Activated T-helper 2 cell treated with anti-CD3 and anti-CD28 coated beads, Interferon-gamma antibody, Interleukin-2, Interleukin-4, amounts not matched to agents 10 μg/mL and 5 μg/mL and 100 μg/mL, durations not matched to agents 14 hours and 24 hours and 36 hours (primary cell): ENCODE data around the gene GDPD4. TPM values are rescaled to one million over a fixed set of nuclear protein-coding genes. Genes with fewer than 3 reads are reported as not detected.
"Not testable (repeated sequence)": the region's sequence is repeated elsewhere in the genome, so short reads cannot be mapped to it uniquely, and the experiment has no call there.

Source experiments
- DNase-seq: peaks from one replicate; pipeline ENCODE4 v3.0.0; 2021; ENCODE audit warnings: low spot score
- H3K27ac Mint-ChIP-seq: one replicate; pipeline ENCODE4 v1.8.0; 2021; ENCODE audit warnings: mixed read lengths
- H3K27me3 Mint-ChIP-seq: one replicate; pipeline ENCODE4 v1.8.0; 2021; ENCODE audit warnings: low read depth, mixed read lengths
- H3K36me3 Mint-ChIP-seq: one replicate; pipeline ENCODE4 v1.8.0; 2021; ENCODE audit warnings: low read depth, mixed read lengths
- H3K4me1 Mint-ChIP-seq: one replicate; pipeline ENCODE4 v1.8.0; 2021; ENCODE audit warnings: low read depth, mixed read lengths
- H3K4me3 Mint-ChIP-seq: one replicate; pipeline ENCODE4 v1.8.0; 2021; ENCODE audit warnings: low read depth, mild to moderate bottlenecking, moderate library complexity, mixed read lengths
- H3K9me3 Mint-ChIP-seq: one replicate; pipeline ENCODE4 v1.8.0; 2021; ENCODE audit warnings: mixed read lengths
- intact Hi-C: fragments of 100-400 bp; cut with micrococcal nuclease; formaldehyde crosslinking; loops from one replicate; pipeline ENCODE4 v1.15.1; 2023
- total RNA-seq: library from RNA; stranded (reverse); gene quantifications from 2 replicates; pipeline ENCODE4 v1.2.3, GENCODE V29; 2022

The GDPD4 gene
- total RNA-seq, 1 donor from 2014 or later, result not detected

GRCh38 chr11:77316733-77317342 is 15.4 kb upstream of the GDPD4 start:
- no peaks in the 10 kb centered on the region for H3K36me3 Mint-ChIP-seq
- no peak for DNase-seq
- no peaks in the 10 kb centered on the region for H3K4me1 Mint-ChIP-seq
- peaks cover 6% of the 10 kb centered on the region for H3K27me3 Mint-ChIP-seq
- H3K27ac Mint-ChIP-seq, result no peak overlapping the region
- H3K4me3 Mint-ChIP-seq, result no peak overlapping the region
- intact Hi-C loops, result no loop called here
- H3K9me3 Mint-ChIP-seq, result no peaks in the 10 kb centered on the region

- H3K4me3 Mint-ChIP-seq, result no peak overlapping the region
- peaks cover 4% of the 10 kb centered on the region for H3K4me1 Mint-ChIP-seq
- no peaks in the 10 kb centered on the region for H3K9me3 Mint-ChIP-seq
- intact Hi-C loops, result no loop called here
- H3K27me3 Mint-ChIP-seq, result peaks cover 14% of the 10 kb centered on the region
- H3K27ac Mint-ChIP-seq, result no peak overlapping the region
- no peaks in the 10 kb centered on the region for H3K36me3 Mint-ChIP-seq
- DNase-seq, result no peak
These were observed 10.6 kb upstream of the GDPD4 start for GRCh38 chr11:77312107-77312506.

GRCh38 chr11:77311701-77312100 is 10.2 kb upstream of the GDPD4 start:
- no peak overlapping the region for H3K4me3 Mint-ChIP-seq
- H3K27me3 Mint-ChIP-seq, result peaks cover 14% of the 10 kb centered on the region
- no peaks in the 10 kb centered on the region for H3K36me3 Mint-ChIP-seq
- no peak overlapping the region for H3K27ac Mint-ChIP-seq
- peaks cover 4% of the 10 kb centered on the region for H3K4me1 Mint-ChIP-seq
- H3K9me3 Mint-ChIP-seq, result no peaks in the 10 kb centered on the region
- no peak for DNase-seq
- intact Hi-C loops, result no loop called here

- intact Hi-C loops, result no loop called here
- H3K4me1 Mint-ChIP-seq, result peaks cover 4% of the 10 kb centered on the region
- DNase-seq, result no peak
- H3K36me3 Mint-ChIP-seq, result no peaks in the 10 kb centered on the region
- peaks cover 11% of the 10 kb centered on the region for H3K27me3 Mint-ChIP-seq
- no peaks in the 10 kb centered on the region for H3K9me3 Mint-ChIP-seq
- no peak overlapping the region for H3K4me3 Mint-ChIP-seq
- H3K27ac Mint-ChIP-seq, result no peak overlapping the region
These were observed 9.2 kb upstream of the GDPD4 start for GRCh38 chr11:77310721-77311120.

GRCh38 chr11:77309401-77310085 is 8.1 kb upstream of the GDPD4 start:
- H3K4me3 Mint-ChIP-seq, result no peak overlapping the region
- H3K4me1 Mint-ChIP-seq, result peaks cover 4% of the 10 kb centered on the region
- H3K27ac Mint-ChIP-seq, result no peak overlapping the region
- H3K27me3 Mint-ChIP-seq, result peaks cover 8% of the 10 kb centered on the region
- intact Hi-C loops, result no loop called here
- DNase-seq, result no peak
- H3K36me3 Mint-ChIP-seq, result no peaks in the 10 kb centered on the region
- H3K9me3 Mint-ChIP-seq, result no peaks in the 10 kb centered on the region

- Mint-ChIP-seq H3K4me1 (peaks cover 4% of the 10 kb centered on the region), H3K27me3 (peaks cover 8% of the 10 kb centered on the region), H3K9me3 (no peaks in the 10 kb centered on the region), H3K27ac (no peak overlapping the region), H3K4me3 (no peak overlapping the region), H3K36me3 (no peaks in the 10 kb centered on the region)
- no peak for DNase-seq
- intact Hi-C loops, result no loop called here
These were observed 7.4 kb upstream of the GDPD4 start for GRCh38 chr11:77308838-77309237.

GRCh38 chr11:77303328-77303727 is 1.8 kb upstream of the GDPD4 start:
- H3K4me3 Mint-ChIP-seq, result no peak overlapping the region
- H3K27ac Mint-ChIP-seq, result no peak overlapping the region
- H3K4me1 Mint-ChIP-seq, result no peaks in the 10 kb centered on the region
- H3K9me3 Mint-ChIP-seq, result no peaks in the 10 kb centered on the region
- H3K27me3 Mint-ChIP-seq, result peaks cover 7% of the 10 kb centered on the region
- H3K36me3 Mint-ChIP-seq, result no peaks in the 10 kb centered on the region
- no peak for DNase-seq
- intact Hi-C loops, result no loop called here

GRCh38 chr11:77302752-77303151 is 1.3 kb upstream of the GDPD4 start:
- intact Hi-C loops, result no loop called here
- Mint-ChIP-seq H3K36me3 (no peaks in the 10 kb centered on the region), H3K27me3 (peaks cover 1% of the 10 kb centered on the region), H3K27ac (no peak overlapping the region), H3K9me3 (no peaks in the 10 kb centered on the region), H3K4me1 (no peaks in the 10 kb centered on the region), H3K4me3 (no peak overlapping the region)
- no peak for DNase-seq

GRCh38 chr11:77300695-77301094 is 791 bp downstream of the GDPD4 start:
- Mint-ChIP-seq H3K4me1 (no peaks in the 10 kb centered on the region), H3K27me3 (no peaks in the 10 kb centered on the region), H3K4me3 (no peak overlapping the region), H3K27ac (no peak overlapping the region), H3K36me3 (no peaks in the 10 kb centered on the region), H3K9me3 (no peaks in the 10 kb centered on the region)
- intact Hi-C loops, result no loop called here
- DNase-seq, result no peak

- DNase-seq, H3K27ac Mint-ChIP-seq, intact Hi-C loops, H3K4me1 Mint-ChIP-seq, H3K27me3 Mint-ChIP-seq, H3K9me3 Mint-ChIP-seq, H3K4me3 Mint-ChIP-seq, H3K36me3 Mint-ChIP-seq: not testable (repeated sequence)
These were observed 1.5 kb downstream of the GDPD4 start for GRCh38 chr11:77300028-77300427.

- Mint-ChIP-seq H3K36me3 (no peaks in the 10 kb centered on the region), H3K4me3 (no peak overlapping the region), H3K9me3 (no peaks in the 10 kb centered on the region), H3K27ac (no peak overlapping the region), H3K27me3 (peaks cover 1% of the 10 kb centered on the region), H3K4me1 (peaks cover under 1% of the 10 kb centered on the region)
- DNase-seq, result no peak
- intact Hi-C loops, result no loop called here
These were observed 1.9 kb downstream of the GDPD4 start for GRCh38 chr11:77299528-77299993.

GRCh38 chr11:77294040-77294439 is 7.4 kb downstream of the GDPD4 start:
- peaks cover 28% of the 10 kb centered on the region for H3K27me3 Mint-ChIP-seq
- no peak for DNase-seq
- no peaks in the 10 kb centered on the region for H3K9me3 Mint-ChIP-seq
- H3K36me3 Mint-ChIP-seq, result no peaks in the 10 kb centered on the region
- peaks cover 4% of the 10 kb centered on the region for H3K4me1 Mint-ChIP-seq
- no peak overlapping the region for H3K27ac Mint-ChIP-seq
- intact Hi-C loops, result no loop called here
- H3K4me3 Mint-ChIP-seq, result no peak overlapping the region

GRCh38 chr11:77289737-77290136 is 11.7 kb downstream of the GDPD4 start:
- H3K4me1 Mint-ChIP-seq, result peaks cover 4% of the 10 kb centered on the region
- H3K27me3 Mint-ChIP-seq, result peaks cover 45% of the 10 kb centered on the region
- intact Hi-C loops, result no loop called here
- no peak overlapping the region for H3K27ac Mint-ChIP-seq
- no peak overlapping the region for H3K4me3 Mint-ChIP-seq
- no peaks in the 10 kb centered on the region for H3K36me3 Mint-ChIP-seq
- no peak for DNase-seq
- no peaks in the 10 kb centered on the region for H3K9me3 Mint-ChIP-seq
